Measurements from ENCODE around the gene YES1. TPM values are rescaled to one million over a fixed set of nuclear protein-coding genes. Genes with fewer than 3 reads are reported as not detected.

The YES1 gene
- total and polyA plus RNA-seq, 2 of the 13 experiments (the other 11 are each of a cell fraction or from before 2014, with no cell fraction given) = 17.2 to 70.8 TPM

DNA sequence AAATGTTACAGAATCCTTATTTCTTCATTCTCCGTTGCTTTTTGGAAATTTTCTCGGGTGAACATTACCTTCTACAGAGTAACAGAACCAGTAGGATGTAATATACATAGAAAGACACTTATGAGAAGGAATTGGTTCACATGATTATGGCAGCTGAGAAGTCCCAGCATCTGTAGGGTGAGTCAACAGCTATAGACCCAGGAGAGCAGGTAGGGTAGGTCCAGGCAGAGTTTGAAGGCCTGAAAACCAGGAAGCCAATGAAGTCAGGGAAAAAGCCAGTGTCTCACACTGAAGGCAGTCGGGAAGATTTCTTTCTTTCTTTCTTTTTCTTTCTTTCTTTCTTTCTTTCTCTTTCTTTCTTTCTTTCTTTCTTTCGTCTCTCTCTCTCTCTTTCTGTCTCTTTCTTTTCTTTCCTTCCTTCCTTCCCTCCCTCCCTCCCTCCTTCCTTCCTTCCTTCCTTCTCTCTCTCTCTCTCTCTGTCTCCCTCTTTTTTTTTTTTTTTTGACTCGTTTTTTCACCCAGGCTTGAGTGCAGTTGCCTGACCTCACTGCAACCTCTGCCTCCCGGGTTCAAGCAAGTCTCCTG lies 15.1 kb upstream of the YES1 start:
- H3K4me3 ChIP-seq (replicated peaks in 1 of 3; ENCODE audit: insufficient read depth in 1 of 3, low read depth in 2 of 3, low read length in 3 of 3) = no peak overlapping the region
- BruUV-seq (replicated peaks) = no TSS peak
- DNase-seq (ENCODE audit: low spot score) (no peak), FAIRE-seq (no peak), ATAC-seq (no peak)
- in situ Hi-C loops (cut with HindIII; ENCODE audit: extremely low pct_ligation_motif_present, low pct_unique_long_range_greater_than_20kb) (loop anchor here (25.0 kb wide), 1 partner anchor 215 kb away; no protein-coding TSS in a partner anchor), intact Hi-C loops (cut with micrococcal nuclease; ENCODE audit: unreplicated experiment) (no loop called here)
- WGBS (ENCODE audit: low lambda C conversion rate) = 36% methylated on average over 6 of the region's 6 CpGs
- ChIA-PET POLR2A (no interaction called here), CTCF (ENCODE audit: low intra/inter-chr PET ratio, low total read pairs) (no interaction called here)
- H3K4me2 ChIP-seq (ENCODE audit: low read depth, low read length) = no peak overlapping the region
- H3K27me3 ChIP-seq (ENCODE audit: control insufficient read depth in 1 of 2, insufficient read depth in 2 of 2, low read length in 2 of 2) = no peaks in the 10 kb centered on the region
- H3K9ac ChIP-seq (ENCODE audit: insufficient read depth, low read depth, low read length) = no peak overlapping the region
- H3K27ac ChIP-seq (ENCODE audit: extremely low read length, insufficient read depth, low read length) = no peak overlapping the region
- no peaks in the 10 kb centered on the region for H4K20me1 ChIP-seq (ENCODE audit: insufficient read depth, low read length)
- no peaks in the 10 kb centered on the region for H3K9me3 ChIP-seq (ENCODE audit: low read length)
- no peaks in the 10 kb centered on the region for H3K79me2 ChIP-seq (ENCODE audit: insufficient read depth, low read length)
- no peaks in the 10 kb centered on the region for H3K36me3 ChIP-seq (replicated peaks in 1 of 2; ENCODE audit: control insufficient read depth in 1 of 2, insufficient read depth in 2 of 2, low read length in 2 of 2)
- H2AFZ ChIP-seq (ENCODE audit: low read length) = no peak overlapping the region
- H3K4me1 ChIP-seq (ENCODE audit: insufficient read depth, low read length) = peaks cover 35% of the 10 kb centered on the region
- TF ChIP-seq, protein P1, sequence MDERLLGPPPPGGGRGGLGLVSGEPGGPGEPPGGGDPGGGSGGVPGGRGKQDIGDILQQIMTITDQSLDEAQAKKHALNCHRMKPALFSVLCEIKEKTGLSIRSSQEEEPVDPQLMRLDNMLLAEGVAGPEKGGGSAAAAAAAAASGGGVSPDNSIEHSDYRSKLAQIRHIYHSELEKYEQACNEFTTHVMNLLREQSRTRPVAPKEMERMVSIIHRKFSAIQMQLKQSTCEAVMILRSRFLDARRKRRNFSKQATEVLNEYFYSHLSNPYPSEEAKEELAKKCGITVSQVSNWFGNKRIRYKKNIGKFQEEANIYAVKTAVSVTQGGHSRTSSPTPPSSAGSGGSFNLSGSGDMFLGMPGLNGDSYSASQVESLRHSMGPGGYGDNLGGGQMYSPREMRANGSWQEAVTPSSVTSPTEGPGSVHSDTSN (CRISPR knock-in tag; IDR thresholded peaks at IDR 0.05) = no peak
- TF ChIP-seq NKX3-1 (CRISPR knock-in tag; IDR thresholded peaks at IDR 0.05) (no peak), ZNF407 (CRISPR knock-in tag; IDR thresholded peaks at IDR 0.05; ENCODE audit: not compliant biosample characterization) (no peak), TGIF2 (CRISPR knock-in tag; IDR thresholded peaks at IDR 0.05) (no peak), NFIB (CRISPR knock-in tag; IDR thresholded peaks at IDR 0.05; ENCODE audit: borderline replicate concordance) (no peak), ONECUT2 (CRISPR knock-in tag; IDR thresholded peaks at IDR 0.05) (no peak), ZNF251 (CRISPR knock-in tag; IDR thresholded peaks at IDR 0.05) (no peak), ADNP (CRISPR knock-in tag; IDR thresholded peaks at IDR 0.05) (no peak), EED (CRISPR knock-in tag; IDR thresholded peaks at IDR 0.05) (no peak), ZFP90 (CRISPR knock-in tag; IDR thresholded peaks at IDR 0.05; ENCODE audit: borderline replicate concordance) (no peak), RARA (CRISPR knock-in tag; IDR thresholded peaks at IDR 0.05) (no peak)
- TF ChIP-seq, protein P2, sequence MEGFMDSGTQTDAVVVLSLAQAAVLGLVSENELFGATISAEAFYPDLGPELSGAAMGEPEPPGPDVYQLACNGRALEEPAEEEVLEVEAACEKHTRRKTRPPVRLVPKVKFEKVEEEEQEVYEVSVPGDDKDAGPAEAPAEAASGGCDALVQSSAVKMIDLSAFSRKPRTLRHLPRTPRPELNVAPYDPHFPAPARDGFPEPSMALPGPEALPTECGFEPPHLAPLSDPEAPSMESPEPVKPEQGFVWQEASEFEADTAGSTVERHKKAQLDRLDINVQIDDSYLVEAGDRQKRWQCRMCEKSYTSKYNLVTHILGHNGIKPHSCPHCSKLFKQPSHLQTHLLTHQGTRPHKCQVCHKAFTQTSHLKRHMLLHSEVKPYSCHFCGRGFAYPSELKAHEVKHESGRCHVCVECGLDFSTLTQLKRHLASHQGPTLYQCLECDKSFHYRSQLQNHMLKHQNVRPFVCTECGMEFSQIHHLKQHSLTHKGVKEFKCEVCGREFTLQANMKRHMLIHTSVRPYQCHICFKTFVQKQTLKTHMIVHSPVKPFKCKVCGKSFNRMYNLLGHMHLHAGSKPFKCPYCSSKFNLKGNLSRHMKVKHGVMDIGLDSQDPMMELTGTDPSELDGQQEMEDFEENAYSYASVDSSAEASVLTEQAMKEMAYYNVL (CRISPR knock-in tag; IDR thresholded peaks at IDR 0.05; ENCODE audit: borderline replicate concordance) = no peak
- TF ChIP-seq, protein P3, sequence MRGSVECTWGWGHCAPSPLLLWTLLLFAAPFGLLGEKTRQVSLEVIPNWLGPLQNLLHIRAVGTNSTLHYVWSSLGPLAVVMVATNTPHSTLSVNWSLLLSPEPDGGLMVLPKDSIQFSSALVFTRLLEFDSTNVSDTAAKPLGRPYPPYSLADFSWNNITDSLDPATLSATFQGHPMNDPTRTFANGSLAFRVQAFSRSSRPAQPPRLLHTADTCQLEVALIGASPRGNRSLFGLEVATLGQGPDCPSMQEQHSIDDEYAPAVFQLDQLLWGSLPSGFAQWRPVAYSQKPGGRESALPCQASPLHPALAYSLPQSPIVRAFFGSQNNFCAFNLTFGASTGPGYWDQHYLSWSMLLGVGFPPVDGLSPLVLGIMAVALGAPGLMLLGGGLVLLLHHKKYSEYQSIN (CRISPR knock-in tag; IDR thresholded peaks at IDR 0.05; ENCODE audit: borderline replicate concordance) = no peak

Data from HepG2 (cell line).